HCT116 (cell line): ENCODE data around the gene NPB.

ENCODE experiments used
- CEBPB ChIP-seq: IDR thresholded peaks from 2 replicates; pipeline ENCODE4 v1.6.1; 2012; ENCODE audit warnings: low read depth
- CTCF ChIP-seq, 3 experiments: fragments of 200-600 bp in 1 of 3; sonication (generic) in 1 of 3; IDR thresholded peaks in 2 of 3; conservative IDR thresholded peaks in 1 of 3; 2 replicates each; pipeline ENCODE4 v1.5.1; 2012 to 2017; ENCODE audit warnings: low read depth in 2 of 3, low read length in 2 of 3, antibody characterized with exemption in 1 of 3, borderline replicate concordance in 1 of 3, control low read depth in 1 of 3, mild to moderate bottlenecking in 1 of 3, mixed read lengths in 1 of 3, mixed run types in 1 of 3, moderate library complexity in 1 of 3; ENCODE audit not compliant: insufficient read depth in 1 of 3
- EZH2 ChIP-seq: fragments of 200-600 bp; sonication (generic); IDR thresholded peaks from 2 replicates; pipeline ENCODE4 v1.6.1; 2017; ENCODE audit warnings: antibody characterized with exemption, mixed run types
- EZH2phosphoT487 ChIP-seq: fragments of 200-600 bp; IDR thresholded peaks from 2 replicates; pipeline ENCODE4 v1.6.1; 2018; ENCODE audit warnings: antibody characterized with exemption, borderline replicate concordance
- FOSL1 ChIP-seq: IDR thresholded peaks from 2 replicates; pipeline ENCODE4 v1.6.1; 2012; ENCODE audit warnings: low read depth
- JUND ChIP-seq: IDR thresholded peaks from 2 replicates; pipeline ENCODE4 v1.6.1; 2012
- MAX ChIP-seq: IDR thresholded peaks from 2 replicates; pipeline ENCODE4 v1.6.1; 2012
- POLR2A ChIP-seq: IDR thresholded peaks from 2 replicates; pipeline ENCODE4 v1.7.0; 2011; ENCODE audit warnings: borderline replicate concordance; ENCODE audit not compliant: insufficient read depth, insufficient read length; ENCODE audit errors: extremely low read depth
- SP1 ChIP-seq: IDR thresholded peaks from 2 replicates; pipeline ENCODE4 v1.6.1; 2012; ENCODE audit warnings: low read depth
- TCF7L2 ChIP-seq: IDR thresholded peaks from 2 replicates; pipeline ENCODE4 v1.7.0; 2011; ENCODE audit warnings: borderline replicate concordance, inconsistent platforms; ENCODE audit not compliant: insufficient read depth, insufficient read length; ENCODE audit errors: extremely low read depth
- YY1 ChIP-seq: IDR thresholded peaks from 2 replicates; pipeline ENCODE4 v1.6.1; 2011; ENCODE audit warnings: low read length, low read depth, moderate library complexity, mild to moderate bottlenecking; ENCODE audit not compliant: insufficient replicate concordance; ENCODE audit errors: extremely low read depth
- ZBTB33 ChIP-seq: IDR thresholded peaks from 2 replicates; pipeline ENCODE4 v1.6.1; 2011; ENCODE audit warnings: mild to moderate bottlenecking, low read length, moderate library complexity; ENCODE audit not compliant: insufficient replicate concordance; ENCODE audit errors: extremely low read depth

GRCh38 chr17:81915331-81915730 is 13.3 kb downstream of the NPB start:
- TF ChIP-seq CTCF (IDR thresholded peaks at IDR 0.05 in 2 of 3, conservative IDR thresholded peaks at IDR 0.05 in 1 of 3; ENCODE audit: borderline replicate concordance in 1 of 3, insufficient read depth in 1 of 3, low read depth in 2 of 3, low read length in 2 of 3): no peak
- TF ChIP-seq ZBTB33: no peak
- no peak for TF ChIP-seq POLR2A
- TF ChIP-seq YY1: no peak
- no peak for TF ChIP-seq CEBPB
- no peak for TF ChIP-seq TCF7L2
- no peak for TF ChIP-seq MAX
- no peak for TF ChIP-seq FOSL1
- TF ChIP-seq EZH2: no peak
- no peak for TF ChIP-seq SP1
- no peak for TF ChIP-seq JUND
- no peak for TF ChIP-seq EZH2phosphoT487
